ENCODE results near the gene FNTB. TPM values are rescaled to one million over a fixed set of nuclear protein-coding genes. Genes with fewer than 3 reads are reported as not detected.
"Not testable (repeated sequence)": the region's sequence is repeated elsewhere in the genome, so short reads cannot be mapped to it uniquely, and the experiment has no call there.

Gene FNTB
- total RNA-seq, 1 experiment from 2014 or later = 12.9 TPM

DNA sequence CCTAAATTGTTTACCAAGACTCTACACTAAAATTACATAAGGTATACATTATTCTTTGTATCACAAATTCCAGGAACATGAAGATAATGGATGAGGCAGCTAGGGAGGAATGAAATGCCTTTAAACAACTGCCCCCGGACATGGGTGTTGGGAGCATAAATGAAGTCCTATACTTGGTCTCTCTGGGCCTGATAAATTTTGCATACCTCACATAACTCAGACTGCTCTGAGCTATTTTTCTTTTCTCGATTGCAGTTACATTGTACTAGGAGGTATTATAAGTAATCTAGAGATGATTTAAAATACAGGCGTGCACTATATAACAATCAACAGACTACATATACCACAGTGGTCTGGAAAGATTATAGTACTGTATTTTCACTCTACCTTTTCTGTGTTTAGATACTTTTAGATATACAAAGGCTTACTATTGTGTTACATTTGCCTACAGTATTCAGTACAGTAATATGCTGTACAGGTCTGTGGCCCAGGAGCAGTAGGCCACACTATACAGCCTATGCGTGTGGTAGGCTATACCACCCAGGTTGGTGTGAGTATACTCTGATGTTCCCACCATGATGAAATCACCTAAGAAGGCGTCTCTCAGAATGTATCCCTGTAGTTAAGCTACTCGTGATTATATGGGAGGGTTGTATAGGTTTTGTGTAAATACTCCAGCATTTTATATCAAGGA, 14.3 kb downstream of the FNTB start:
- in situ Hi-C loops (cut with HindIII; ENCODE audit: low pct_unique_long_range_greater_than_20kb, low sequenced_read_pairs) = no loop called here

DNA sequence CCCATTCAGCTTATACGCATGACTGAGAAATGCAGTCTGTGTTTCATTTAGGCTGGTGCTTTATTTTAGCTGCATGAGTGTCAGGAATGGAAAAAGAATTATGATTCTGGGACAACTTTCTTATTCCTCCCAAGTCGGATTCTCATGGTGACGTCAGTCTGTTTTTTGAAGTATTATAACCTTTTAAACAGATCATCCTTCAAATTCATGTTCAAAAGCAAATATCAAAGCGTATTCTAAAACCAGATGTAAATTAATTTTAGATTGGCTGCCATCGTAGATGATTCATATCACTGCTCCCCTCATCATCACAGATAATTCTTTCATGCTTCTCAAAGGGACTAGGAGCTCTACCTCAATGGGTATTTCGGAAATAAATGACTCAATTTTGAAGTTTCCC, 15.0 kb downstream of the FNTB start:
- in situ Hi-C loops (cut with HindIII; ENCODE audit: low pct_unique_long_range_greater_than_20kb, low sequenced_read_pairs) = no loop called here
- DNase-seq (ENCODE audit: low read depth) = no peak

More for the DNA sequence above, 14.3 kb downstream of the FNTB start:
- no peak for DNase-seq (ENCODE audit: low read depth)

DNA sequence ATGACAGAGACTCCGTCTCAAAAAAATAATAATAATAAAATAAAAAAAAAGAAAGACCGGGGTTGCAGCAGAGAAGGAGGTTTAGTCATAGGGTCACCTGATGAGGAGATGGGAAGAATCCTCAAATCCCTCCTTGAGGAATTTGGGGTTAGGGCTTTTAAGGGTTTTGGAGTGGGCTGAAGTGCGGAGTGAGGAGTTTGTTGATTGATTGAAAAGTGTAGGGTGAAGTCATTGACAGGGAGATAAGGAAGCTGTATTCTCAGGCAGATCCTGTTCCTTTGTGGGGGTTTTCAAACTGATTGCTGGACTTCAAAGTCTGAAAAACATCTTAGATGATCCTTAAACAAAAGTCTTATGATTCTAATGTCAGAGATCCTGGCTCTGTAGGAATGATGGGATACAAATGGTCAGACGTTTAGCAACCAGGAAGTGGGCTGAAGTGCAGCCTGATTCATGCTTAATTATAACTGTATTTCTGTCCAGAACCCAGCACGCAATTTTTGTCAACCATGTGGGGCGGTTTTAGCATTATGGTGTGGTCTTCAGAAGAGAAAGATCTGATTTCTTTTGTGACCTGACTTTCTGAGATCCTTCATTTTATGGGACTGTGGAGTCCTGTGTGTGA, 16.0 kb downstream of the FNTB start:
- in situ Hi-C loops (cut with HindIII; ENCODE audit: low pct_unique_long_range_greater_than_20kb, low sequenced_read_pairs) = no loop called here
- no peak for DNase-seq (ENCODE audit: low read depth)

DNA sequence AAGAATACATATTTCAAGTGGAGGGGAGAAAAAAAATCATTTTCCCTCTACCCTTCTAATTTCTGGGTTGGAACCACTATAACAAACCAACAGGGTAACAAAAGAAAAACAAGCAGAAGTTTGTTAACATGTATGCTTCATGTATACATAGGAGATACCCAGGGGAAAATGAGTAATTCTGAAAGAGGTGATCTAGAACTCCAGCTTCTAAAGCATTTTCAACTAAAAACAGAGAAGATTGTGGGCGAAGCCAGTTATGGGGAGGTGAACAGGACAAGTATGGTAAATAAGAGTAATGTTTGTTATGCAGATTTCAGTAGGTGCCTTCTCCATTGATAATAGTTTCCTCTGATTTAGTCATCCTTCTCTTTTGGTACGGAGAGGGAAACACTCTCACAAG, 16.7 kb downstream of the FNTB start:
- no peak for DNase-seq (ENCODE audit: low read depth)

DNA sequence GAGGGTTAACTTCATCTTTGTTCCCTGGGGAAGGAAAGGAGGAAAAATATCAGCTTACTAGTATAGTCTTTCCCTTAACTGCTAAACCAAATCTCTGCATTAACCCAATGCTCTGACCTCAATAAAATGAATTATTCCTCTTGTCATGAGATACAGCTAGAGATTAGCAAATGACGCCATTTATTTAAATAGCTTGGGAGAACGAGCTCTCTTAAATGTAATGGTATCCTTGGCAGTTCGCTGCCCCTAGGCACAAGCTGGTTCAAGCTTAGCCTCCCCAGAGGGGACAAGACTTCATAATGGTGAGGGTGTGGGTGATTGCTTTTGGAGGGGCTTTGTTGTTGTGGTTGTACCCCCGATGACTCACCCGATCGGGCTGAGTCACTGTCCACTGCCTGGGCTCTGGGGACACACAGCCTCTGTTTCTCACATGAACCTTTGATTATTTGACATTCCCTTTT, 19.6 kb downstream of the FNTB start:
- in situ Hi-C loops (cut with HindIII; ENCODE audit: low pct_unique_long_range_greater_than_20kb, low sequenced_read_pairs) = no loop called here
- DNase-seq (ENCODE audit: low read depth) = no peak

More for the DNA sequence above, 16.7 kb downstream of the FNTB start:
- in situ Hi-C loops (cut with HindIII; ENCODE audit: low pct_unique_long_range_greater_than_20kb, low sequenced_read_pairs) = no loop called here

DNA sequence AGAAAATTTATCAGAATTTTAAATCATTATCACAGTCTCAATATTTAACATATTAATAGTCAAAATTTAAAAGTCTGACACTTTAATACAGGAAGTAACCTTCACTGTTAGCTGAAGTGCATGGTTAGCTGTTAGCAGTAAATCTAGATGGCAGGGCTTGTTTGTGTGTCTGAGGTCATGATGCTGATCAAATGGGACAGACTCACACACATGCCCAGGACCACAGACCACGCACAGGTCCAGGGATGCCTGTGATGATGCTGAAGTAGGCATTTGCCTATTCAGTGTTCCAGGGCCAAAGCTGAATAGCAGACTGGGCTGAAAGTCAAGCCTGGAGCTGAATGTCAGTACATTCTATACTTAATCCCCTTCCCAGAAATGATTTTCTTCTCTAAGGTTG, 20.5 kb downstream of the FNTB start:
- no peak for DNase-seq (ENCODE audit: low read depth)
- in situ Hi-C loops (cut with HindIII; ENCODE audit: low pct_unique_long_range_greater_than_20kb, low sequenced_read_pairs) = no loop called here

DNA sequence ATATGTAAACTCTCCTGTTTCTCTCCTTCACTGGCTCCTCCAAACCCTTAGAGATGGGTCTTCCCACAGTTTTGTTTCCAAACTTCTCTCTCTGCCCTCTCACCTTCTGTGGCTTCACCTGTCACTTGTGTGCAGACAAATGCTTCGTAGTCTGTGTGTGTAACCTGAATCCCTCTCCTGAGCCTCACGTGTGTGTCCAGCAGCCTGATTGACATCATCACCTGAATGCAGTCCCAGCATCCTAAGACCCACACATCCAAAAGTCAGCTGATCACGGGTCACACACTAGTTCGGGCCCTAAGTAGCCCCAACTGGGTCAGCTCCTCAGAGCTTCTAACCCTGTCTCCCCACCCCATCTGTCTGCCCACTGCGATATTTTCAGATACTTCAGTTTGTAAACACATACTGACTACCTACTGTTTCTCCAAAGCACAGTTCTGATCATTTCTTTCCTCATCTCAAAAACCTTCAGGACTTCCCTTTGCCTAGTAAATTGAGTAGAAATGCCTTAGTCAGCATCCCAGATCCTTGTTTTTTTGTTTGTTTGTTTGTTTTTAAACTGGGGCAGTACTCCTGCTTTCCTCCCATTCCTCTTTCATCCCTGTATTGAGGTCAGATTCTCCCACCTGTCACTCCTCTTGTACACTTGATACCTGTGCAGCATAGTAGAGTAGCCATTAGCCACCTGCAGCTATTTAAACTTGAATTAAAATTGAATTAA, 23.7 kb downstream of the FNTB start:
- no peak for DNase-seq (ENCODE audit: low read depth)
- in situ Hi-C loops (cut with HindIII; ENCODE audit: low pct_unique_long_range_greater_than_20kb, low sequenced_read_pairs) = no loop called here

DNA sequence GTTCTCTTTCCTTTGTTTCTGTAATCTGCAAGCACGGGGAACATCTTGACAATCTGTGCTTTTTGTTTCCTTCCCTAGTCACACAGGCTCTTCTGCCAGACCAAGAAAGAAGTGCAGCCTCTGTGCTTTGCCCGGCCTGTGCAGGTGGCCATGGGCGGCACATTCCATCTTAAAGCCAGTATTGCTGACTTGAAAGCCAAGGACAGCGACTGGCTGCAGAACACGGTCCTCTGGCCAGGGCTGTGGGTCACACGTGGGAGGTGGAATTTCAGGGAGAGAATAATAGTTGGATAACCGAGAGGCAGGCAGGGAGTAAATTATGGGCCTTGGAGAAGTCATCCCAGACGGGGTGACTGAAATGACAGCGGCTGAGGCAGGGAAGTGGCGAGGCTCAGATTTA, 24.8 kb downstream of the FNTB start:
- DNase-seq (ENCODE audit: low read depth) = no peak
- in situ Hi-C loops (cut with HindIII; ENCODE audit: low pct_unique_long_range_greater_than_20kb, low sequenced_read_pairs) = no loop called here

DNA sequence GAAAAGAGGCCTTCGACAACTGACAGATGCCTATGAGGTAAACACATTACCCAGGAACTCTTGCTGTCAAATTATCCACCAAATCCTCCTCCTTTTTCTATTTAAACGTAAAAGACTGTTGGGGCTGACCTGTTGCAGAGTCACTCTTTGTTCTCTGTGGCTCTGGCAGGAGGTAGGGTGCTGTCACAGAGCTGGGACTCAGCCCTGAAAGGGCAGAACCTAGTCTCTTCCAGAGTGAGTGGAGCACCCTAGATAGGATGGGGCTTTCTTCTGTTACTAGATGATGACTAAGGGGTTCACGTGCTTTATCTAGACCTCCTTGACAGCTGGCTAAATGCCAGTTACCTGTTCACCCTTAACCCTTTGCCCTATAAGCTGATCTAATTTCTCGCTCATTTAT, 25.7 kb downstream of the FNTB start:
- in situ Hi-C loops (cut with HindIII; ENCODE audit: low pct_unique_long_range_greater_than_20kb, low sequenced_read_pairs) = no loop called here
- DNase-seq (ENCODE audit: low read depth) = no peak

DNA sequence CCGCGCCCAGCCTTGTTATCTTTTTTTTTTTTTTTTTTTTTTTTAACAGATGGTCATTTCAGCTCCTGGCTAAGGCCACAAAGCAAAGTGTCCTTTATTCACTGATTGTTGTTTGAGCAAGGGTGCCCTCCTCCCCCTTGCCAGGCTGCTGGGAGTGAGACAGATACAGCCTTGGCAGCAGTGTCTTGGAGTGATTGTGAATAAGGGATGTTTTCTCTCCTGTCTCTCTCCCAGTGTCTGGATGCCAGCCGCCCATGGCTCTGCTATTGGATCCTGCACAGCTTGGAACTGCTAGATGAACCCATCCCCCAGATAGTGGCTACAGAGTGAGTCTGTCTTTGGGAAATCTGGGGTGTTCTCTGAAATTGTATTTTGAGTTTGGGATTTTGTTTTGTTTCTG, 28.7 kb downstream of the FNTB start:
- in situ Hi-C loops (cut with HindIII; ENCODE audit: low pct_unique_long_range_greater_than_20kb, low sequenced_read_pairs) = no loop called here
- no peak for DNase-seq (ENCODE audit: low read depth)

DNA sequence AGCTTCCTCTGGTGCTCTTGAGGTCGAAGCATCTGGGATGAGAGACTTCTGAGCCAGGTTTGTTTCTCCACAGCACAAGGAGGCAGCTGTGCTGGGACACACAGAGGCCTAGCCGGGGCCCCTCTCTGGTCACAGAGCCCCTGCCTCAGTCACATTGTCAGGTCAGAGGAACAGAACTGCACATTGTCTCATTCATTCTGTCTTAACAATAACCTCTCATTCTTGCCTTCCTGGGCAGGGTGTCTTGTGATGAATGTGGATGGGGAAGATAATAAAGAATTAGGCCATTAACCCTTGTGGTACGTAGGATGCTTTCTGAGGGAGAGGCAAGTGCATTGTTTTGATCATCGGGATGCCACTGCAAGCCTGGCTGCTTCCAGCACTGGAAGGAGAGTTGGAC, 29.8 kb downstream of the FNTB start:
- no peak for DNase-seq (ENCODE audit: low read depth)
- in situ Hi-C loops (cut with HindIII; ENCODE audit: low pct_unique_long_range_greater_than_20kb, low sequenced_read_pairs) = no loop called here

DNA sequence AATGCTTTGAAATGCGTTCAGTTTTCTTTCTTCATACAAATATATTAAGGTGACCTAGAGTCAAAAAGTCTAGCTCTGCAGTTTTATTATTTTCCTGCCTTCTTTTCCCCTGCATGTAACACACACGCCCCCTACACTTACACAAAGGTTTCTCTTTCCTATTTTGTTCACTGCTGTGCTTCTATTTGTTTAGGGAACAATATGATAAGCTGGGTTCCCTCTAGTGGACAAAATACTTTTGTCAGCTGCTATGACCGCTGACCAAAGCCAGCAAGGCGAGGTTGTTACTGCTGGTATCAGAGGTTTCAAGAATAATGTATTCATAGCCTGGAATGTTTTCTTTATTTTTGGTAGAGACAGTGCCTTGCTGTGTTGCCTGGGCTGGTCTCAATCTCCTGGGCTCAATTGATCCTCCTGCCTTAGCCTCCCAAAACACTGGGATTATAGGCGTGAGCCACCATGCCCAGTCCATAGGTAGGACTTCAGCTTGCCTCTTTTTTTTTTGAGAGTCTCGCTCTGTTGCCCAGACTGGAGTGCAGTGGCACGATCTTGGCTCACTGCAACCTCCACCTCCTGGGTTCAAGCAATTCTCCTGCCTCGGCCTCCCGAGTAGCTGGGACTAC, 33.4 kb downstream of the FNTB start:
- in situ Hi-C loops (cut with HindIII; ENCODE audit: low pct_unique_long_range_greater_than_20kb, low sequenced_read_pairs) = no loop called here
- DNase-seq (ENCODE audit: low read depth) = peak; percentile 56

DNA sequence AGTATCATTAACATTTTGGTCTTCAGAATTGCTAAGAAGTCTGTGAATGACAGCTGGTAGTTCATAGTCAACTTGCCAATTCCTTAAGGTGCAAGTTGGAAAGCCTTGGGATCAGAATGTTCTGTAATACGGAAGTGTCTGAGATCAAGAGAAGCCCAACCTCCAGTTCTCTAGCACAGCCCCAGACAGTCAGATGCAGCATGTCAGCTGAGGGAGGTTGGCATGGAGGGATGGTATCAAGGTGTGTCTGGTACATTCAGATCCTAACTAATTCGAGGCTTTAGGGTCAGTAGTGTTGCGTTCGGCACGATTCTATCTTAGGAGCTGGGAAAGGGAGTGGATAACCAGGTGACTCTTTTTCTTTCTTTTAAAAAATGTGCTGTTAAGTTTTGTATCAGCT, 38.3 kb downstream of the FNTB start:
- in situ Hi-C loops (cut with HindIII; ENCODE audit: low pct_unique_long_range_greater_than_20kb, low sequenced_read_pairs) = no loop called here

DNA sequence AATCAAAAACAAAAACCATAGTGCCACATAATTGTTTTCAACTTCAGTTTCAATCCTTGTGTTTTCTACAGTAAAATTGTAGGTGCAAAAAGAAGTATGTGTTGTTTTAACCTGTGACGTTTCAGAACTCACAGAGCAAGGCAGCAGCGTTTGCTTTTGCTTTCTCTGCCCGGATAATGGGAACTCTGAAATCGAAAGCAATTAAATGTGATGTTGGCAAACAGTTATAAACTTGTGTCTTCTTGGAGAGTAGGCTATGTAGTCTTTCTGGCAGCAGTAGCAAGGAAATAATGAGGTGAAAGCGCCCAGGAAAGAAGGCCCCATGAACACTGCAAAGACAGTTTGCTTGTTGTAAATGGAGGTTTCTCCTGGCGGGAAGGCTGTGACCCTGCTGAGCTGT, 39.1 kb downstream of the FNTB start:
- no peak for DNase-seq (ENCODE audit: low read depth)
- in situ Hi-C loops (cut with HindIII; ENCODE audit: low pct_unique_long_range_greater_than_20kb, low sequenced_read_pairs) = no loop called here

More for the DNA sequence above, 38.3 kb downstream of the FNTB start:
- no peak for DNase-seq (ENCODE audit: low read depth)

DNA sequence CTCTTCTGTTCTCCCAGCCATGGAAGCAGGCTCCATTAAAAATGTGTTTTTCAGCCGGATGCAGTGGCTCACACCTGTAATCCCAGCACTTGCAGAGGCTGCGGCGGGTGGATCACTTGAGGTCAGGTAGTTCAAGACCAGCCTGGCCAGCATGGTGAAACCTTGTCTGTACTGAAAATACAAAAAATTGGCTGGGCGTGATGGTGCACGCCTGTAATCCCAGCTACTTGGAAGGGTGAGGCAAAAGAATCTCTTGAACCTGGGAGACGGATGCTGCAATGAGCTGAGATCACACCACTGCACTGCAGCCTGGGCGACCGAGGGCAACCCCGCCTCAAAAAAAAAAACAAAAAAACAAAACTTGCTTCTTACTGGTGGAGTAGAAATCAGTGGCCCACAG, 39.8 kb downstream of the FNTB start:
- in situ Hi-C loops (cut with HindIII; ENCODE audit: low pct_unique_long_range_greater_than_20kb, low sequenced_read_pairs) = no loop called here
- no peak for DNase-seq (ENCODE audit: low read depth)

DNA sequence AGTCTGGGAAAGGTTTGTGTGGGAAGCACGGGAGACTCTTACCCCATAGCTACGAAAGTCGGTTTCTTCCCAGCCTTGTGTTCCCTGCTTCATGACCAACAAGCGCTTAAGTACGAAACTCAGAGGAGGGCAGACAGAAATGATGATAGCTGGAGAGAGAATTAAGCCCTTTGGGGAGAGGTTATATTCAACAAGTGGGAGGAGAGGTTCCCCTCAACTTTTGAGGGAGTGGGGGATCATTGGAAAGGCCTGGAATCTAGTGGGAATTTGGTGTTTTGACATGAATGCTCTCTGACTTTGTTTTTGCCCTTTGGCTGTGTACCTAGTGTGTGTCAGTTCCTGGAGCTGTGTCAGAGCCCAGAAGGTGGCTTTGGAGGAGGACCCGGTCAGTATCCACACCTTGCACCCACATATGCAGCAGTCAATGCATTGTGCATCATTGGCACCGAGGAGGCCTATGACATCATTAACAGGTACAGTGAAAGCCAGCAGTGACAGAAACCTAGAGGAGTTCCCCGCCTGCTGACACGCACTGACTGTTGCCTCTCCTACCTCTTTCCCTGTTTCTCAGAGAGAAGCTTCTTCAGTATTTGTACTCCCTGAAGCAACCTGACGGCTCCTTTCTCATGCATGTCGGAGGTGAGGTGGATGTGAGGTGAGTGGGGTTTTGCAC, 40.6 kb downstream of the FNTB start:
- in situ Hi-C loops (cut with HindIII; ENCODE audit: low pct_unique_long_range_greater_than_20kb, low sequenced_read_pairs) = no loop called here
- DNase-seq (ENCODE audit: low read depth) = no peak

DNA sequence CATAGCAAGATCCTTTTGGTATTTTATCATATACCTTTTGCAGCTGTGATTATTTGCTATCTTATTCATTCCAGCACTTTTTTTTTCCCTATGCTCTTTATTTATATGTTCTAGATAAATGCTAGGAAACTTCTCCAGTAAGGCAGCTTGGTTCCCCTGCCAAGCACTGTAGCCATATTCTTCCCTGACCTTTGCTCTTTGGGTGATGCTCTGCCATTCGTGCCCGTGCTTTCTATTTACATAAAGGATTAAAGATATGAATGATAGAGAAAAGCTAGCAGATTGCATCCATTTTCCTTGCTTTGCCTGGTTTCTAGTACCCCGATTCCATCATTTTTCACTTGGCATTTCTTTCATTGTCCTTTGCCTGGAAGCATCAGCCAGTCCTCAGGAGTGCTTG, 42.2 kb downstream of the FNTB start:
- in situ Hi-C loops (cut with HindIII; ENCODE audit: low pct_unique_long_range_greater_than_20kb, low sequenced_read_pairs) = no loop called here
- no peak for DNase-seq (ENCODE audit: low read depth)

DNA sequence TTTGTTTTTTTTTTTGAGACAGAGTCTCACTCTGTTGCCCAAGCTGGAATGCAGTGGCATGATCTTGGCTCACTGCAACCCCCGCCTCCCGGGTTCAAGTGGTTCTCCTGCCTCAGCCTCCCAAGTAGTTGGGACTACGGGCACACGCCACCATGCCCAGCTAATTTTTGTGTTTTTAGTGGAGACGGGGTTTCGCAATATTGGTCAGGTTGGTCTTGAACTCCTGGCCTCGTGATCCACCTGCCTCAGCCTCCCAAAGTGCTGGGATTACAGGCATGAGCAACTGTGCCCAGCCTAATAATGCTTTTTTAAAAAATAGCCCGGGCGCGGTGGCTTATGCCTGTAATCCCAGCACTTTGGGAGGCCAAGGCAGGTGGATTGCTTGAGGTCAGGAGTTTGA, 44.6 kb downstream of the FNTB start:
- in situ Hi-C loops (cut with HindIII; ENCODE audit: low pct_unique_long_range_greater_than_20kb, low sequenced_read_pairs) = not testable (repeated sequence)

DNA sequence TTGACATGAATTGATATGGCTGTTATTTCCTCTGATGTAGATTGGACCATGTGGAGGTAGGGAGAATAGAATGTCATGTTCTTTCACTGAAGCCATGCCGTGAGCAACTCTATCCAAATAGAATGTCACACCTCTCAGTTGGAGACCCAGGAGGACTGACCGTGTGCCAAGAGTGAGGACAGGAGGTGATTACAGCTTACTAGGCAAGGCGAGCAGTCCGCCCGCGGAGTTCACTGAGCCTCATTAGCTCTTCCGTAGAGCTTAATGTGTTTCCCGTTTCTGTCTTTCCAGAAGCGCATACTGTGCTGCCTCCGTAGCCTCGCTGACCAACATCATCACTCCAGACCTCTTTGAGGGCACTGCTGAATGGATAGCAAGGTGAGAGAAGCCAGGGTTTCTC, 45.6 kb downstream of the FNTB start:
- DNase-seq (ENCODE audit: low read depth) = no peak
- in situ Hi-C loops (cut with HindIII; ENCODE audit: low pct_unique_long_range_greater_than_20kb, low sequenced_read_pairs) = no loop called here

More for the DNA sequence above, 44.6 kb downstream of the FNTB start:
- DNase-seq (ENCODE audit: low read depth) = not testable (repeated sequence)
